ENCODE measurements around the gene PRKCH. TPM values are rescaled to one million over a fixed set of nuclear protein-coding genes. Genes with fewer than 3 reads are reported as not detected.

PRKCH gene
- total and polyA plus RNA-seq, 2 of the 13 experiments (the other 11 are each of a cell fraction or from before 2014, with no cell fraction given) = 0.48 to 1.3 TPM

DNA sequence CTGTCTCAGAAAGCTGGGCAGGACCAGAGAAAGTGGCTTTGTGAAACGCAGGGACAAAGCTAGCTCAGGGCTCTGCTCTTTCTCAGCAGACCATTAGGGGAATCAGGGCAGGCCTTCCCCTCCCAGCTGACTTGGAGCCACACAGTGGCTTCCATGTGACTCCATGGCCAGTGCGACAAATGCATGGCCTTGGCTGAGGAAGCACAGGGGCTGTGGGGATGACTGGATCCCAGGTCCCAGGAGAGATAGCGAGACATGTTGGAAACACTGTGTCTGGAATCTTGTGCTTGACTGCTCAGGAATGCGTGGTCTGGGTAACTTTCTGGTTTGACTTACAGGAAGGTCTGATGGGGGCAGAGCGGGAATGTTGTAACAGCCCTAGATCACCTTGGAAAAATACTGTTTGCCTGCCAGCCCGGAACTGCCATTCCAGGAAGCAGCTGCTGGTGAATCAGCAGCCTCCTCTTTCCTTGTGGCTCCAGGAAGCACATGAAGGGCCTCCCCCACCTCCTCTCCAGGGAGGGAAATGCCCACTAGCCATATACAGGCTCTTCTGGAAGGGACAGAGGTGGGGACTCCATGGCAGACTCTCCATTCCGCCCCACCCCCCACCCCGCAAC is 240.4 kb downstream of the PRKCH start (continued):
- 0 out of 2 replicates have a peak, but pooled peaks have one; percentile 46 for TF ChIP-seq ZNF607 (CRISPR knock-in tag; IDR thresholded peaks at IDR 0.05; ENCODE audit: borderline replicate concordance)
- TF ChIP-seq ZNF274 (CRISPR knock-in tag; IDR thresholded peaks at IDR 0.05) = peak; percentile 46; the same call in 1 of the 2 replicates
- no peak for TF ChIP-seq MZF1 (CRISPR knock-in tag; IDR thresholded peaks at IDR 0.05; ENCODE audit: borderline replicate concordance)
- TF ChIP-seq, protein P1, sequence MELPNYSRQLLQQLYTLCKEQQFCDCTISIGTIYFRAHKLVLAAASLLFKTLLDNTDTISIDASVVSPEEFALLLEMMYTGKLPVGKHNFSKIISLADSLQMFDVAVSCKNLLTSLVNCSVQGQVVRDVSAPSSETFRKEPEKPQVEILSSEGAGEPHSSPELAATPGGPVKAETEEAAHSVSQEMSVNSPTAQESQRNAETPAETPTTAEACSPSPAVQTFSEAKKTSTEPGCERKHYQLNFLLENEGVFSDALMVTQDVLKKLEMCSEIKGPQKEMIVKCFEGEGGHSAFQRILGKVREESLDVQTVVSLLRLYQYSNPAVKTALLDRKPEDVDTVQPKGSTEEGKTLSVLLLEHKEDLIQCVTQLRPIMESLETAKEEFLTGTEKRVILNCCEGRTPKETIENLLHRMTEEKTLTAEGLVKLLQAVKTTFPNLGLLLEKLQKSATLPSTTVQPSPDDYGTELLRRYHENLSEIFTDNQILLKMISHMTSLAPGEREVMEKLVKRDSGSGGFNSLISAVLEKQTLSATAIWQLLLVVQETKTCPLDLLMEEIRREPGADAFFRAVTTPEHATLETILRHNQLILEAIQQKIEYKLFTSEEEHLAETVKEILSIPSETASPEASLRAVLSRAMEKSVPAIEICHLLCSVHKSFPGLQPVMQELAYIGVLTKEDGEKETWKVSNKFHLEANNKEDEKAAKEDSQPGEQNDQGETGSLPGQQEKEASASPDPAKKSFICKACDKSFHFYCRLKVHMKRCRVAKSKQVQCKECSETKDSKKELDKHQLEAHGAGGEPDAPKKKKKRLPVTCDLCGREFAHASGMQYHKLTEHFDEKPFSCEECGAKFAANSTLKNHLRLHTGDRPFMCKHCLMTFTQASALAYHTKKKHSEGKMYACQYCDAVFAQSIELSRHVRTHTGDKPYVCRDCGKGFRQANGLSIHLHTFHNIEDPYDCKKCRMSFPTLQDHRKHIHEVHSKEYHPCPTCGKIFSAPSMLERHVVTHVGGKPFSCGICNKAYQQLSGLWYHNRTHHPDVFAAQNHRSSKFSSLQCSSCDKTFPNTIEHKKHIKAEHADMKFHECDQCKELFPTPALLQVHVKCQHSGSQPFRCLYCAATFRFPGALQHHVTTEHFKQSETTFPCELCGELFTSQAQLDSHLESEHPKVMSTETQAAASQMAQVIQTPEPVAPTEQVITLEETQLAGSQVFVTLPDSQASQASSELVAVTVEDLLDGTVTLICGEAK (IDR thresholded peaks at IDR 0.05) = no peak
- TF ChIP-seq, protein P1 (CRISPR knock-in tag; IDR thresholded peaks at IDR 0.05) = peak; percentile 50; the same call in 1 of the 2 replicates
- TF ChIP-seq, protein P2, sequence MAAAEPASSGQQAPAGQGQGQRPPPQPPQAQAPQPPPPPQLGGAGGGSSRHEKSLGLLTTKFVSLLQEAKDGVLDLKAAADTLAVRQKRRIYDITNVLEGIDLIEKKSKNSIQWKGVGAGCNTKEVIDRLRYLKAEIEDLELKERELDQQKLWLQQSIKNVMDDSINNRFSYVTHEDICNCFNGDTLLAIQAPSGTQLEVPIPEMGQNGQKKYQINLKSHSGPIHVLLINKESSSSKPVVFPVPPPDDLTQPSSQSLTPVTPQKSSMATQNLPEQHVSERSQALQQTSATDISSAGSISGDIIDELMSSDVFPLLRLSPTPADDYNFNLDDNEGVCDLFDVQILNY (CRISPR knock-in tag; conservative IDR thresholded peaks at IDR 0.05) = no peak
- TF ChIP-seq ZNF567 (CRISPR knock-in tag; IDR thresholded peaks at IDR 0.05; ENCODE audit: borderline replicate concordance) = no peak
- TF ChIP-seq, protein P3, sequence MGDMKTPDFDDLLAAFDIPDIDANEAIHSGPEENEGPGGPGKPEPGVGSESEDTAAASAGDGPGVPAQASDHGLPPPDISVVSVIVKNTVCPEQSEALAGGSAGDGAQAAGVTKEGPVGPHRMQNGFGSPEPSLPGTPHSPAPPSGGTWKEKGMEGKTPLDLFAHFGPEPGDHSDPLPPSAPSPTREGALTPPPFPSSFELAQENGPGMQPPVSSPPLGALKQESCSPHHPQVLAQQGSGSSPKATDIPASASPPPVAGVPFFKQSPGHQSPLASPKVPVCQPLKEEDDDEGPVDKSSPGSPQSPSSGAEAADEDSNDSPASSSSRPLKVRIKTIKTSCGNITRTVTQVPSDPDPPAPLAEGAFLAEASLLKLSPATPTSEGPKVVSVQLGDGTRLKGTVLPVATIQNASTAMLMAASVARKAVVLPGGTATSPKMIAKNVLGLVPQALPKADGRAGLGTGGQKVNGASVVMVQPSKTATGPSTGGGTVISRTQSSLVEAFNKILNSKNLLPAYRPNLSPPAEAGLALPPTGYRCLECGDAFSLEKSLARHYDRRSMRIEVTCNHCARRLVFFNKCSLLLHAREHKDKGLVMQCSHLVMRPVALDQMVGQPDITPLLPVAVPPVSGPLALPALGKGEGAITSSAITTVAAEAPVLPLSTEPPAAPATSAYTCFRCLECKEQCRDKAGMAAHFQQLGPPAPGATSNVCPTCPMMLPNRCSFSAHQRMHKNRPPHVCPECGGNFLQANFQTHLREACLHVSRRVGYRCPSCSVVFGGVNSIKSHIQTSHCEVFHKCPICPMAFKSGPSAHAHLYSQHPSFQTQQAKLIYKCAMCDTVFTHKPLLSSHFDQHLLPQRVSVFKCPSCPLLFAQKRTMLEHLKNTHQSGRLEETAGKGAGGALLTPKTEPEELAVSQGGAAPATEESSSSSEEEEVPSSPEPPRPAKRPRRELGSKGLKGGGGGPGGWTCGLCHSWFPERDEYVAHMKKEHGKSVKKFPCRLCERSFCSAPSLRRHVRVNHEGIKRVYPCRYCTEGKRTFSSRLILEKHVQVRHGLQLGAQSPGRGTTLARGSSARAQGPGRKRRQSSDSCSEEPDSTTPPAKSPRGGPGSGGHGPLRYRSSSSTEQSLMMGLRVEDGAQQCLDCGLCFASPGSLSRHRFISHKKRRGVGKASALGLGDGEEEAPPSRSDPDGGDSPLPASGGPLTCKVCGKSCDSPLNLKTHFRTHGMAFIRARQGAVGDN (CRISPR knock-in tag; IDR thresholded peaks at IDR 0.05) = peak; percentile 92
- TF ChIP-seq NR2F1 (CRISPR knock-in tag; IDR thresholded peaks at IDR 0.05) = no peak
- TF ChIP-seq, protein P4, sequence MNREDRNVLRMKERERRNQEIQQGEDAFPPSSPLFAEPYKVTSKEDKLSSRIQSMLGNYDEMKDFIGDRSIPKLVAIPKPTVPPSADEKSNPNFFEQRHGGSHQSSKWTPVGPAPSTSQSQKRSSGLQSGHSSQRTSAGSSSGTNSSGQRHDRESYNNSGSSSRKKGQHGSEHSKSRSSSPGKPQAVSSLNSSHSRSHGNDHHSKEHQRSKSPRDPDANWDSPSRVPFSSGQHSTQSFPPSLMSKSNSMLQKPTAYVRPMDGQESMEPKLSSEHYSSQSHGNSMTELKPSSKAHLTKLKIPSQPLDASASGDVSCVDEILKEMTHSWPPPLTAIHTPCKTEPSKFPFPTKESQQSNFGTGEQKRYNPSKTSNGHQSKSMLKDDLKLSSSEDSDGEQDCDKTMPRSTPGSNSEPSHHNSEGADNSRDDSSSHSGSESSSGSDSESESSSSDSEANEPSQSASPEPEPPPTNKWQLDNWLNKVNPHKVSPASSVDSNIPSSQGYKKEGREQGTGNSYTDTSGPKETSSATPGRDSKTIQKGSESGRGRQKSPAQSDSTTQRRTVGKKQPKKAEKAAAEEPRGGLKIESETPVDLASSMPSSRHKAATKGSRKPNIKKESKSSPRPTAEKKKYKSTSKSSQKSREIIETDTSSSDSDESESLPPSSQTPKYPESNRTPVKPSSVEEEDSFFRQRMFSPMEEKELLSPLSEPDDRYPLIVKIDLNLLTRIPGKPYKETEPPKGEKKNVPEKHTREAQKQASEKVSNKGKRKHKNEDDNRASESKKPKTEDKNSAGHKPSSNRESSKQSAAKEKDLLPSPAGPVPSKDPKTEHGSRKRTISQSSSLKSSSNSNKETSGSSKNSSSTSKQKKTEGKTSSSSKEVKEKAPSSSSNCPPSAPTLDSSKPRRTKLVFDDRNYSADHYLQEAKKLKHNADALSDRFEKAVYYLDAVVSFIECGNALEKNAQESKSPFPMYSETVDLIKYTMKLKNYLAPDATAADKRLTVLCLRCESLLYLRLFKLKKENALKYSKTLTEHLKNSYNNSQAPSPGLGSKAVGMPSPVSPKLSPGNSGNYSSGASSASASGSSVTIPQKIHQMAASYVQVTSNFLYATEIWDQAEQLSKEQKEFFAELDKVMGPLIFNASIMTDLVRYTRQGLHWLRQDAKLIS (CRISPR knock-in tag; IDR thresholded peaks at IDR 0.05) = peak; percentile 80
